Measurements from ENCODE around the gene E2F4. TPM values are rescaled to one million over a fixed set of nuclear protein-coding genes. Genes with fewer than 3 reads are reported as not detected.

The E2F4 gene
- total and polyA plus RNA-seq, 9 of the 15 experiments (the other 6 are each of a cell fraction or from before 2014, with no cell fraction given), result 9.7 to 139 (median 106) TPM

- TF ChIP-seq MTF1 (CRISPR knock-in tag; IDR thresholded peaks at IDR 0.05; ENCODE audit: borderline replicate concordance) (no peak), SUPT5H (IDR thresholded peaks at IDR 0.05) (peak; percentile 50; the same call in 1 of the 2 replicates), TOE1 (IDR thresholded peaks at IDR 0.05; ENCODE audit: borderline replicate concordance) (peak; percentile 71; the same call in 1 of the 2 replicates), TOE1 (CRISPR knock-in tag; IDR thresholded peaks at IDR 0.05; ENCODE audit: borderline replicate concordance, low read depth) (no peak), PTBP1 (IDR thresholded peaks at IDR 0.05; ENCODE audit: low read depth, low read length) (no peak), ARHGAP35 (IDR thresholded peaks at IDR 0.05; ENCODE audit: partially characterized antibody) (no peak), SMAD4 (CRISPR knock-in tag; conservative IDR thresholded peaks at IDR 0.05) (0 out of 2 replicates have a peak, but pooled peaks have one; percentile 38), FOXP1 (CRISPR knock-in tag; IDR thresholded peaks at IDR 0.05) (no peak), RHOXF2B (CRISPR knock-in tag; conservative IDR thresholded peaks at IDR 0.05) (no peak), FOSL1 (tag; conservative IDR thresholded peaks at IDR 0.05) (no peak), CTBP1 (IDR thresholded peaks at IDR 0.05; ENCODE audit: borderline replicate concordance) (peak; percentile 65; the same call in 1 of the 2 replicates), TEAD4 (IDR thresholded peaks at IDR 0.05; ENCODE audit: low read length) (no peak; the same call in 1 of the 2 replicates), TEAD4 (CRISPR knock-in tag; IDR thresholded peaks at IDR 0.05; ENCODE audit: borderline replicate concordance) (no peak), CBFA2T3 (IDR thresholded peaks at IDR 0.05) (peak; percentile 18; the same call in 1 of the 2 replicates), CHD1 (IDR thresholded peaks at IDR 0.05; ENCODE audit: low read length) (no peak), GATAD2A (IDR thresholded peaks at IDR 0.05) (0 out of 2 replicates have a peak, but pooled peaks have one; percentile 22), OTX1 (CRISPR knock-in tag; IDR thresholded peaks at IDR 0.05) (no peak), MYC (IDR thresholded peaks at IDR 0.05; ENCODE audit: low read depth, low read length) (peak; percentile 80), MYC (CRISPR knock-in tag; IDR thresholded peaks at IDR 0.05; ENCODE audit: borderline replicate concordance, low read depth) (no peak), CHD2 (IDR thresholded peaks at IDR 0.05; ENCODE audit: low read depth, low read length) (no peak), CREBBP (IDR thresholded peaks at IDR 0.05; ENCODE audit: low read depth, low read length) (no peak)
- TF ChIP-seq, protein P1, sequence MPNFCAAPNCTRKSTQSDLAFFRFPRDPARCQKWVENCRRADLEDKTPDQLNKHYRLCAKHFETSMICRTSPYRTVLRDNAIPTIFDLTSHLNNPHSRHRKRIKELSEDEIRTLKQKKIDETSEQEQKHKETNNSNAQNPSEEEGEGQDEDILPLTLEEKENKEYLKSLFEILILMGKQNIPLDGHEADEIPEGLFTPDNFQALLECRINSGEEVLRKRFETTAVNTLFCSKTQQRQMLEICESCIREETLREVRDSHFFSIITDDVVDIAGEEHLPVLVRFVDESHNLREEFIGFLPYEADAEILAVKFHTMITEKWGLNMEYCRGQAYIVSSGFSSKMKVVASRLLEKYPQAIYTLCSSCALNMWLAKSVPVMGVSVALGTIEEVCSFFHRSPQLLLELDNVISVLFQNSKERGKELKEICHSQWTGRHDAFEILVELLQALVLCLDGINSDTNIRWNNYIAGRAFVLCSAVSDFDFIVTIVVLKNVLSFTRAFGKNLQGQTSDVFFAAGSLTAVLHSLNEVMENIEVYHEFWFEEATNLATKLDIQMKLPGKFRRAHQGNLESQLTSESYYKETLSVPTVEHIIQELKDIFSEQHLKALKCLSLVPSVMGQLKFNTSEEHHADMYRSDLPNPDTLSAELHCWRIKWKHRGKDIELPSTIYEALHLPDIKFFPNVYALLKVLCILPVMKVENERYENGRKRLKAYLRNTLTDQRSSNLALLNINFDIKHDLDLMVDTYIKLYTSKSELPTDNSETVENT (CRISPR knock-in tag; IDR thresholded peaks at IDR 0.05), result no peak
Observed at GRCh38 chr16:67216612-67217490, 24.9 kb downstream of the E2F4 start (continued).
